Suppressor macrophage treated with lipopolysaccharide for 4 hours (primary cell): ENCODE measurements around the gene TOR3A.
"Not testable (repeated sequence)": the region's sequence is repeated elsewhere in the genome, so short reads cannot be mapped to it uniquely, and the experiment has no call there.

Experiments used
- DNase-seq: peaks from one replicate; pipeline ENCODE4 v3.0.0-alpha.2; 2020

The TOR3A gene

DNA sequence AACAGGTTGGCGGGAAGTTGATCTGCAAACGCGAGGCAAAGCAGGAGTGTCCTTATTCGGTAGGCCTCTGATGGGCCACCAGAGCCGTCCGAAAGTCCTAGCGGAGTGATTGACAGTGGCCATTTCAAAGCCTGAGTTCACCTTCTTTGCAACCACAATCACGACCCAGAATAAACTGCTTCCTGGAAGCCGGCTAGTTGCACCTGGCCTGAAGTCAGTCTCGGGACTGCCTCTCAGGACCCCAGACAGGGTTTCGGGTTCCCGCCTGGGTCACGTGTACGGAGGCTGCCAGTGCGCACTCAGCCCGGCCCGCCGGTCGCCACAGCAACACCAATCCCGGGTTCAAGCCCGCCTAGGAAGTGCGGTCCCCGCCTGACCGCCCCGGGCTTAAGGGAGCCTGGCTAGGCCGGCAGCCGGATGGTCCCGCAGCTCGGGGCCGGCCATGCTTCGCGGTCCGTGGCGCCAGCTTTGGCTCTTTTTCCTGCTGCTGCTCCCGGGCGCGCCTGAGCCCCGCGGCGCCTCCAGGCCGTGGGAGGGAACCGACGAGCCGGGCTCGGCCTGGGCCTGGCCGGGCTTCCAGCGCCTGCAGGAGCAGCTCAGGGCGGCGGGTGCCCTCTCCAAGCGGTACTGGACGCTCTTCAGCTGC lies at the start of gene TOR3A:
Gene TOR3A (plus strand): TSS at position 384 of the 646 bp plus-strand sequence. CDS start 59 bp downstream, at position 443.
- DNase-seq: peak; percentile 87

- peak; percentile 84 for DNase-seq
Measured at GRCh38 chr1:179034720-179035119, 47.1 kb upstream of the TOR3A start.

GRCh38 chr1:179036844-179037465 lies 44.9 kb upstream of the TOR3A start:
- no peak for DNase-seq

DNA sequence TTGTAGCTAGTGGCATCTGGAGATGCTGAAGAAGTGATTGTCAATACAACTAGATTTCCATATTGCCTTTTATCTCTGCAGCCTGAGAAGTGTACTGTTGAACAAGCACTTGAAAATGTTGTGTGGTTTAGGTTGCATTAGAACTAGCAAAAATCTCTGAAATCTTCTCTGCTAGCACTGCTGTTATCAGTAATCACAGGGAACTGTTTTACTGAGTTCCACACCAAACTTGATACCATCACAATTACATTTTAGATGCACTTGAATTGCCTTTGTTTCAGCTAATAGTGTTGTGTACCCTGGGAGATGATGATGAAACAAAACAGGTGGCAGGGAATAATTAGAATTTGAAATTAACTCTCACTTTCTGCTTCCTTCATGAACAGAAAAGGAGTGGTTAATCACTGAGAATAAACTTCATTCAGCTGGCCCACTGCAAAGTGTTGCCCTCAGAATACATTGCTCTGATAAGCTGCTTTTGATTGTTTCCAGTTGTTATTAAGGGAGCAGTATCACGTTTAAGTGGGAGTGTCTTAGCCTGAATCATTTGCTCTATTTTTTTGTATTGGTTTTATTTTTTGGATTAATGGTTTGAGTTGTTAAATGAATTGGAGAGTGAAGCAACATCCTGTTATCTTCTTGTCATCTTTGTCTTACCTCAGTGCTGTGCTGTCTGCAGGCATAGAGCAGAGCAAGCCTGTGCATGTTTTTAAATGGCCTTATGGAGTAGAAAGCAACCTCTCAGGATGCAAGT lies 43.2 kb upstream of the TOR3A start:
- no peak for DNase-seq

GRCh38 chr1:179039502-179040174 lies 42.2 kb upstream of the TOR3A start:
- DNase-seq: not testable (repeated sequence)

GRCh38 chr1:179040175-179040551 lies 41.7 kb upstream of the TOR3A start:
- DNase-seq: not testable (repeated sequence)

- no peak for DNase-seq
Measured at GRCh38 chr1:179042087-179042486, 39.8 kb upstream of the TOR3A start.

GRCh38 chr1:179042700-179043099 lies 39.2 kb upstream of the TOR3A start:
- no peak for DNase-seq

DNA sequence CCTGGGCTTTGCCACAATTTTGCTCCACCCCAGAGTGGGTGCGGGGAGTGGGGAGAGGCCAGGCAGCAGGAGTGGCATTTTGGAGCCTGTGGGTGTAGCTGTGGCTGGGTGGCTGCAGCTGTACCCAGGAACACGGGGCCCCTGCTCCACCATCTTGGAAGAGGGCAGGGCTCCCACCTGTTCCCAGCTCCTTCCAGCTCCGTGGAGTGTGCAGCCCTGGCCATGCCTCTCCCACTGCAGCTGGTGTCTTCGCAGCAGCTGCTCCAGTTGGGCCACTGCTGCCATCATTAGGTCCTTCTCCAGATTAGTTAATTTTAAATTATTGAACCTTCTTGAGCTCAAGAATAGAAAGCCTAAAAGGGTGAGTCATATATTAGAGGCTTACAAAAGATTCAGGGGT lies 38.6 kb upstream of the TOR3A start:
- no peak for DNase-seq

- no peak for DNase-seq
Measured at GRCh38 chr1:179043907-179044306, 38.0 kb upstream of the TOR3A start.

DNA sequence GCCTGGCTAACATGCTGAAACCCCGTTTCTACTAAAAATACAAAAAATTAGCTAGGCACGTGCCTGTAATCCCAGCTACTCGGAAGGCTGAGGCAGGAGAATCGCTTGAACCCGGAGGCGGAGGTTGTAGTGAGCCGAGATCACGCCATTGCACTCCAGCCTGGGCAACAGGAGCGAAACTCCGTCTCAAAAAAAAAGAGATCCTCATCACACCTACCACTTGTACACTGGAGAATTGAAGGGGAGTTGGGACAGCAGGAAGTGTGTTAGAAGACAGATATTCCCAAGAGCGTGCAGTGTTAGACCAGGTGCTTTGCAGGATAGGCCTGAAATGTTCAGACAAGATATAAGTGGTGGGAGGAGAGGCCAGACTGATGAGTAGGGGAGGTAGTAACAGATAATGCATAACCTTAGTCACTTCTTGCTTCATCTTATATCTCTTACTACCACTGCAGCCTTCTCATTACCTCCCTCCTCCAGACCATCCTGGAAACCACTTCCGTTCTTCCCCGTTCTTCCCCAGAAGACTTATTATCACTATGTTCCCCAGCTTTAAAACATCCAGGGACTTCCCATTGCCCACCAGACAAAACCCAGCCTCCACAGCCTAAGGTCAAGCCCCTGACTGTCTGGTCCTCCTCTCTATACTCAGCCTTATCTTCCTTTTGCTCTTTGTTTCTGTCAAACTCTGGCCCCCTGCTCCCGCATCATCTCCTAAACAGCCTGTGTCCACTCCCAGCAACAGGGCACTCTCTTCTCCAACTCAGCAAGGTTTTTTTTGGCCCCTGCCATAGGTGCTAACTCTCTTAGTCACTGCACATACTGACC lies 34.8 kb upstream of the TOR3A start:
- no peak for DNase-seq

DNA sequence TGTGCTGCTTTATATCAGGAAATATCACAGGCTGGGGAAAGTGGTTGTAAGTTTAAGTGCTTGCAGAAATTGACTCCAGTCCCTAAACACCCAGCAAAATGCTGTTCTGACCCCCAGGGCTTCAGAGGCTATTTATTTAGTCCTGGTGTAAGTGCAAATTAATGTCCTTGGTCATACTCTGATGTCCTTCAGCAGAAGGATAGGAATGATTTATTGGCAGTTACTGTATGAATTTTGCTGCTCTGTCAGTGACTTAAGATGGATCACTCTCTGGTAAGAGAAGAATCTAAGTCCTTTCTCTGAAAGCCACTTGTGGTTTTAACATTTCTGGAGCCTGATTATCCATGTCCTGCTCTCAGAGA lies 34.3 kb upstream of the TOR3A start:
- no peak for DNase-seq

DNA sequence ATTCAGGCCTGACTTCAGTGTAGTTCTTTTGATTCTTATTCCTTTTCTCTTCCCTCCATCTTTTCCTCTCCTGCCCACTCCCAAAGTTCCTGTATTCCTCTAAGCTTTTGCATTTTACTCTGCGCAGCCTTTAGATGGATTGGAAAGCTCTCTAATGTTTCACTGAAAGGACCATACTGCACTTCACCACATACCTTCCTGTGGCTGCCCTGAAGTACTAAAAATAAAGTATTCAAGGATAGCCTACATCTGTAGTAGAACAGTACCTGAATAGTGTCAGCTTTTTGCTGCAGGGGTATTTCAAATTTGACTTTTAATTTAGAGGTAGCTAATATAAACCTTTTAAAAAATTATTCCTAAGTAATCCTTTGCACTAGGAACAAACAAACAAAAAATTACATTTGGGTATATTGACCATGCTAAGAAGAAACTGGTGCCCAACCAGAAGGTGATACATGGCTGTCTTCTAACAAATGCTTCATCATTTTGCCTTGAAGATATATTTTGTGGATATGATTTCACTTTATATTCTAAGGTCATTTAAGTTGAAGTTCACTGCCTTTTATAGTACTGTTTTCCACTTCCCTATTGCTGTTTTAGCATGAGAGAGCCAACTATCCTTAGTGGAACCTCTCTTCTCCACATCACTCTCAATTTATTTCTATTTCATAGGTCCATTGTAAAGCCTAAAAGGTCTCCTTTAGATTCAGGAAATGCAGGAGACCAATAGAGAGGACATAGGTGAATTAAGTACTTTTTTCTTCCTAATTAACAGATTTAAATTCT lies 33.3 kb upstream of the TOR3A start:
- no peak for DNase-seq

DNA sequence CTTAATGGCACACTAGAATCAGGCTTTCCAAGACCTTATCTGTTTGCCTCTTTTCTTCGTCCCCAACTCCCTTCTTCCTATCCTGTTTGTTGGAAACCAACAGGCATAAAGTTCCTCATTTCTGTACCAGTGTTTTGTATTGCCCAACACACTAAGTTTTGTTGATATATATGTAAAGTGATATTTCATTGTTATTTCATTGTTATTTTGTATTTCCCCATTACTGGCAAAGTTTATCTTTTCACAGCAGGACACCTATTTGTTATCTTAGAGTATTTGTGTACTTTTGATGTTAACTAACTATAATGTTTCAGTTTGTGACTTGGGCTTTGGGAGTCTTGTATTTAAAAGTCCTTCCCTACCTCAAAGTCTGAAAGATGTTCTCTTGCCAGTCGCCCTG lies 29.1 kb upstream of the TOR3A start:
- no peak for DNase-seq

DNA sequence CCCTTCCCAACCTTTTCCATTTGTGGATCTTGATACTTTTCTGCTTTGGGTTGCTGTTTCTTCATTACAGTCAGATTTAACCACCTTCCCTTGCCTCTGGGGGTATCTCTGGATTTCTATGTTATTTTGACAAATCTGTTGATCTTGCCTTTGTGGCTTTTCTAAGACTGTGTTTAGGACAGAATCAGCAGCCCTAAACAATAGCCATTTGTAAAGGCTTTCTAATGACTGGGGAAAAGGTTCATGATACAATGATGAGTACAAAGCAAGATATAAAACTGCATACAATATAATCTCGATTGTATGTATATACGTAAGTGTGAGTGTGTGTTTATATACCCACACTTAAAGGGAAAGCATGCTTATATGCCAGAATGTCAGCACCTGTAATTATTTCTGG lies 28.4 kb upstream of the TOR3A start:
- no peak for DNase-seq

- no peak for DNase-seq
Measured at GRCh38 chr1:179055937-179056336, 25.9 kb upstream of the TOR3A start.

DNA sequence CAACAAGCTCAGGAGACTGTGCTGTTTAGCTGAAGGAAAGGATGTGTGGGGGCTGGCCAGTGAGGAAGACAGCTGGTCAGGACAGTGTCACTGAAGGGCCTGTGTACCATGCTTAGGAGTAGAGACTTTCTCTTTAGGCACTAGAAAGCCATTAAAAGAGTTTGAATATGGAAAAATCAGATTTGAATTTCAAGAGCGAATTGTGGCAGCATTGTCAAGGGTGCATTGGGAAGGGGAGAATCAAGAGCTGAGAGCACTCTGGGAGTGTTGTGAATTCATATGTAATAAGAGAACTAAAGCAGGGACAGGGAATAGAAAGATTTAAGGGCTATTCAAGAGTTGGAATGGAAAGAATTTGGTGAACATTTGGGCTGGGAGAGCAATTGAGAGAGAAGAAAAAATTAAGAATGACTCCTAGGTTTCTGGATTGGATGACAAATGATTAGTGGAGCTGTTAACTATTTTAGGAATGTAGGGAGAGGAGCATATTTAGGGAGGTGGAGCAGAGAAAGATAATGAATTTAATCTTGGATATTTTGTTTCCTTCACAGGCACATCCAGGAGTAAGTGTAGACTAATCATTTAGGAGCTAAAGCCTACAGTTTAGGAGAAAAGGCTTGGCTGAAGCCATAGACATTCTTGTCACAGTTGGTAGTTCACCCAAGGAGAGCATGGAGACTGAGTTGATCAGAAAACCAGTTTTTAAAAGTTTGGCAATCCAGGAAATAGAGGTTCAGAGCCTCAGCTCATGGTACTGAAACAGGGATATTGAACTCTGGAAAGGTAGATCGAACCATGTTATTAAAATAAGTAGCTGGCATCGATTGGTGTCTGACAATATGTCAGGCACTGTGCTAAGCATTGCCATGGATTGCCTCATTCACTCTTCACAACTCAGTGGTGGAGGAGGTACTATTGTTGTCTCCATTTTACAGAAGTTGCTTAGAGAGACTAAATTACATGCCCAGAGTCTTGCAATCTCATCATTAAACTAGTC lies 23.1 kb upstream of the TOR3A start:
- no peak for DNase-seq

DNA sequence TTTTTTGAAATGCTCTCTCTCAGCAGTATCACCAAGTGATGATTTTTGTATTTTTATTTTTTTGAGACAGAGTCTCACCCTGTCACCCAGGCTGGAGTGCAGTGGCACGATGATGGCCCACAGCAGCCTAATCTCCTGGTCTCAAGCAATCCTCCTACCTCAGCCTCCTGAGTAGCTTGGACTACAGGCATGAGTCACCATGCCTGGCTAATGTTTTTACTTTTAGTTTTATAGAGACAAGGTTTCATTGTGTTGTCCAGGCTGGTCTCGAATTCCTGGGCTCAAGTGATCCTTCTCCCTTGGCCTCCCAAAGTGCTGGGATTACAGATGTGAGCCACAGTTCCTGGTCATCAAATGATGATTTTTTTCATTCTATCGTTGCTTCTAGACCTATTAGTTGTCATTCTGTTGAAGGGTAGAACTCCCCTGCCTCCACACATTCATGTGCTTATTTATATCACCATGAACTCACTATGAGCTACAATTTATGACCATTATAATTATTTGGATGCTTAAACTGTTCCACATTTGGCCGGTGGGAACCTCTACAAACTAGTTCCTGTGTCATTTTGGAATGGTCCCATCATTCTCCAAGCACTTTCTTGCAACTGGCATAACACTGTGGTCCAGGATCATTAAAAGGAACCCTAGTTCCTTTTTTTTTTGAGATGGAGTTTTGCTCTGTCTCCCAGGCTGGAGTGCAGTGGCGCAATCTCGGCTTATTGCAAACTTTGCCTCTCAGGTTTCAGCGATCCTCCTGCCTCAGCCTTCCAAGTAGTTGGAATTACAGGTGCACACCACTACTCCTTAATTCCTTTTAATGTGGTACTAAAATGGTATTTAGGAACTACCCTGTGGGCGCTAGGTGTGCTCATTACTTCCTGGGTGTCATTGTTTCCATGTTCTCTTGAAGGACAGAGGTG lies 20.2 kb upstream of the TOR3A start:
- DNase-seq: no peak

DNA sequence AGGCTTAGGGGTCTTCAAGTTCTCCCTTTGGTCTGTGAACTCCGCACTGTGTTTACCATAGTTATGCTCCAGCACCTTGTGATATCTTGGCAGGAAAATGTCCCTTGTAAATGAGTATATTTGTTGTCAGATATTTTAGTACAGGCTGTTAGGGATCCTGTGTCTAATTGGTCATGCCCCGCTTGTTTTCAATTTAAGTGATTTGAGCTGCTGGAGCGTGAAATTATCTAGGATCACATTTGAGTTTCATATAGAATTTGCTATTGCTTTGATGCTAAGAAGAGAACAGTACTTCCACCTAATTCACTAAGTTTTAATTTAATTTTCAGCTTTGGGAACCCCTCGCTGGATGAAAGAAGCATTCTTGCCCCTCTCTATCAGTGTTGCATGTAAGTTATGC lies 15.4 kb upstream of the TOR3A start:
- DNase-seq: no peak

GRCh38 chr1:179077396-179077795 lies 4.5 kb upstream of the TOR3A start:
- DNase-seq: no peak
